Activated T-cell treated with anti-CD3 and anti-CD28 coated beads, Interleukin-2, amount 50 U/mL, for 72 hours (primary cell): Measurements from ENCODE around the gene FGF13. TPM values are rescaled to one million over a fixed set of nuclear protein-coding genes. Genes with fewer than 3 reads are reported as not detected.

Source experiments
- ATAC-seq, 2 donors: fragments of 150-1000 bp; cut with Tn5 transposase; replicated peaks in 1 of 2; 2 replicates each; pipeline ENCODE4 v1.10.0; 2021; ENCODE audit warnings: moderate library complexity in 2 of 2, mild to moderate bottlenecking in 1 of 2
- DNase-seq, 2 donors: peaks; one replicate each; pipeline ENCODE4 v3.0.0; 2021 to 2022; ENCODE audit warnings: mixed read lengths in 1 of 2
- H3K27ac Mint-ChIP-seq: one replicate; pipeline ENCODE4 v1.8.0; 2022; ENCODE audit warnings: mild to moderate bottlenecking, moderate library complexity, mixed read lengths
- H3K27me3 Mint-ChIP-seq: one replicate; pipeline ENCODE4 v1.8.0; 2022; ENCODE audit warnings: low read depth, mixed read lengths
- H3K36me3 Mint-ChIP-seq, 2 donors: one replicate each; pipeline ENCODE4 v1.8.0; 2022; ENCODE audit warnings: mixed read lengths in 2 of 2, mild to moderate bottlenecking in 1 of 2; ENCODE audit not compliant: insufficient read depth in 2 of 2
- H3K4me1 Mint-ChIP-seq: one replicate; pipeline ENCODE4 v1.8.0; 2022; ENCODE audit warnings: low read depth, mixed read lengths
- H3K4me3 Mint-ChIP-seq, 2 donors: one replicate each; pipeline ENCODE4 v1.8.0; 2022; ENCODE audit warnings: mild to moderate bottlenecking in 2 of 2, mixed read lengths in 2 of 2, moderate library complexity in 2 of 2
- H3K9me3 Mint-ChIP-seq, 2 donors: one replicate each; pipeline ENCODE4 v1.8.0; 2022; ENCODE audit warnings: mixed read lengths in 2 of 2
- total RNA-seq, 2 donors: library from RNA; stranded (reverse); gene quantifications; one replicate each; pipeline ENCODE4 v1.2.3, GENCODE V29; 2022

The FGF13 gene
- total RNA-seq, 2 donors from 2014 or later = not detected

DNA sequence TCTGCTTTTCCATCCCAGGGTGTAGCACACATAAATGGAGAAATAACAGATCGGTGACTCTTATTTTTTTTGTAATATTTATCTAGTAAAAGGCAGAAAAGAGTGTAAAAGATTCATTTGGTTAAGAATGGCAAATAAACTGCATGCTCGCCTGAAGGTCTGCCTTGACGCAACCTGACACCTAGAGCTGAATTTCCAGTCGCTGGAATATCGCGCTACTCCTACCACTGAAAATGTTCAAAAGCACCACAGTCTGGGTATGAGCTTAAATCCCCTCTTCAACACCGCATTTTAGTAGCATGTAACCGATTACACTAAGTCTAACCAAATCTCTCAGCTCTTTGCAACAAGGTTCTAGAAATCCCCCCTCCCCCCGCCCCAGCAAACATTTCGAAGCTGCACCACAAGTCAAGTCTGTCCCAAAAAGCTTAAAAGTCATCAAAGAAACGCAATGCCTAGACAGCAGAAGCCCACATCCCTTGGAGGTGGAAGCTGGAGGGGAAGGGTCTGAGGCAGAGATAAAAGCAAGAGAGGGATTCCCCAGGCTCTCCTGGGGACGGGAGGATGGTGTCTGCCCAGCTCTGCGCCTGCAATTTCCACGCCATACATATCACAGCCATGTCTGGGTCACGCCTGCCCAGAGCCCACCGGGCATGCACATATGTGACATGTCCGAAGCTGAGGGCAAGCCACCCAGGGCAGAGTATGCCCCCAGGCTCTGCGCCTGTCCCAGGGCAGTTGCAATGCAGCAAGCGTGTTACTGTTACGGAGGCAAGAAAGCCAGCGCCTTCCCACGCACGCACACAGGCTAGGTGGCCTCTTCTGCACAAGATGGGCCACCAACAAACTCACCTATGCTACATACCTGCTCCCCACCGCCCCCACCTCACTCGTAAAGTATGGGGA is 1.4 kb downstream of the FGF13 start:
- H3K36me3 Mint-ChIP-seq = peaks cover 0 to 4% of the 10 kb centered on the region in 2 donors
- peaks cover 0 to 3% of the 10 kb centered on the region in 2 donors for H3K9me3 Mint-ChIP-seq
- ATAC-seq (no peak), DNase-seq (no peak)
- H3K4me1 Mint-ChIP-seq = no peaks in the 10 kb centered on the region
- no peak overlapping the region for H3K27ac Mint-ChIP-seq
- H3K27me3 Mint-ChIP-seq = peaks cover 74% of the 10 kb centered on the region
- no peak overlapping the region for H3K4me3 Mint-ChIP-seq

DNA sequence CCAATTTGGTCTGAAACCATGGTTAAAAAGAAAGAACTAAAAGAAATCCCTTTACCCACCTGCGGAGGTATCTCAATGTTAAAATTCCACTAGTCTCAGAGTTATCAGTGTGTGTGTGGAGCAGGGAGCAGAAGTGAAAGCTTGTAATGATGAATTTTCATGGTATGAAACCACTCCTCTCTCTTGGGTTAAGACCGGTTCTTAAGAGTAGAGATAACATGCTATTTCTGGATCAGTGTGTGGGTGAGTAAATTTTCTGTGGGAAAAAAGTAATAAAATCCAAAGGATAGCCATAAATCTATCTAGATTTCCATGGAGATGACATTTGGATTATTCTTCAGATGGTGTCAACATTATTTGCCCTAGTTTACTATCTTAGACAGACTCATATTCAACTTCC is 3.2 kb downstream of the FGF13 start:
- no peak overlapping the region for H3K4me3 Mint-ChIP-seq
- H3K27me3 Mint-ChIP-seq = peaks cover 68% of the 10 kb centered on the region
- H3K9me3 Mint-ChIP-seq = no peaks in the 10 kb centered on the region
- no peaks in the 10 kb centered on the region for H3K4me1 Mint-ChIP-seq
- DNase-seq = no peak
- ATAC-seq = no peak
- H3K27ac Mint-ChIP-seq = no peak overlapping the region
- peaks cover 0 to 2% of the 10 kb centered on the region in 2 donors for H3K36me3 Mint-ChIP-seq

DNA sequence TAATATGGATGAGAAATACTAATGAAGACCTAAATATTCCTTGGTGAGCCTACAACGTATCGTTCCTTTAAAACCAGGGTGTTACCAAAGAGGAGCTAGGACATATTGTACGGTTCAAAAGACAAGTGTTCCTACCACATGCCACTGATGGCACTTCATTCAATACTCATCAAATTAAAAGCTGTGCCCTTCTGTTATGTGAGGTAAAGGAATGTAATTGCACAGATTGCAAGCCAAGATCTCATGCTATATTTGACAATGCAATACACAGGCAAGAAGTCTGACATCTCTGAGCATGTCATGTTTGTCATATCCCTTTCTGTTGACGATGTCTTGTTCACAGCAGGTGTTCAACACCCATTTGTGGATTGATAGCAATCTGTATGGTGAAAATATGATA is 6.9 kb downstream of the FGF13 start:
- H3K4me3 Mint-ChIP-seq = no peak overlapping the region
- ATAC-seq (no peak), DNase-seq (no peak)
- H3K27ac Mint-ChIP-seq = no peak overlapping the region
- no peaks in the 10 kb centered on the region for H3K4me1 Mint-ChIP-seq
- H3K9me3 Mint-ChIP-seq = no peaks in the 10 kb centered on the region
- H3K36me3 Mint-ChIP-seq = peaks cover 0 to under 1% of the 10 kb centered on the region in 2 donors
- peaks cover 51% of the 10 kb centered on the region for H3K27me3 Mint-ChIP-seq

DNA sequence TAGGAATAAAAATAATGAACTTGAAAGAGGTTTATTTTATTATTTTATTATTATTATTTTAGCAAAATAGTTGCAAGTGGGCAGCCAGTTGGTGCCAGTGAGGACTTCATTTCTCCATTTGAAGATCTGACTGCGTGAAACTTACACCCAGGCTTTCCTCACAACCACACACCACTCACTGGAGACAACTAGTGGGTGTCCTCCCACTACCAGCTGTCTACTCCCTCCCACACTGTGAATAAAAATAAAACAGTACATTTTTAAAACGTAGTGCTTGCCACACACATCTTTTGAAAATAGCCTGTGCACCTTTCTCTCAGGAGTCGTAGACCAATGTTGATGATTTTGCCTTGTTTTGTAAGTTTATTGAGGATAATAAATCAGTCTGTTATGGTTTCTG is 7.4 kb downstream of the FGF13 start:
- Mint-ChIP-seq H3K36me3 (no peaks in the 10 kb centered on the region), H3K4me3 (no peak overlapping the region), H3K4me1 (no peaks in the 10 kb centered on the region), H3K27ac (no peak overlapping the region), H3K9me3 (no peaks in the 10 kb centered on the region), H3K27me3 (peaks cover 46% of the 10 kb centered on the region)
- DNase-seq (no peak), ATAC-seq (no peak)

DNA sequence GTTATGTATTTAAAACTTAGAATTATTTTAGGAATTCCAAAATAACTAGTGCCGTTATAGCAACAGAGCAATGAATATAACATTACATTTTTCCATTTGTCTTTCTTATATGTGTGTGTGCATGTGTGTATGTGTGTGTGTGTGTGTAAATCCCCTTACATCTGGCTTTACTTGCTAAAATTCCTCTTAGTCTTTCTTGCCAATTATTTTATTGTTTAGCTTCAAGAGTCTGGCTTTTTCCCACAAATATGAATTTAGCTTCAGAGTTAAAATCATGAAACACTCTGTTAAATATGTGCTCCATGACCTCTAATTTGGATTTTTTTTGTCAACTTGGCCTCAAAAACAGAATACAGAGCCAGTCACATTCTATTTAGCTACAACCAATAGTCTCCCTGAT is 18.9 kb downstream of the FGF13 start:
- ATAC-seq = no peak
- no peak for DNase-seq
- no peak overlapping the region for H3K27ac Mint-ChIP-seq
- H3K36me3 Mint-ChIP-seq = no peaks in the 10 kb centered on the region
- no peak overlapping the region for H3K4me3 Mint-ChIP-seq
- peaks cover 46% of the 10 kb centered on the region for H3K27me3 Mint-ChIP-seq
- no peaks in the 10 kb centered on the region for H3K4me1 Mint-ChIP-seq
- H3K9me3 Mint-ChIP-seq = no peaks in the 10 kb centered on the region

DNA sequence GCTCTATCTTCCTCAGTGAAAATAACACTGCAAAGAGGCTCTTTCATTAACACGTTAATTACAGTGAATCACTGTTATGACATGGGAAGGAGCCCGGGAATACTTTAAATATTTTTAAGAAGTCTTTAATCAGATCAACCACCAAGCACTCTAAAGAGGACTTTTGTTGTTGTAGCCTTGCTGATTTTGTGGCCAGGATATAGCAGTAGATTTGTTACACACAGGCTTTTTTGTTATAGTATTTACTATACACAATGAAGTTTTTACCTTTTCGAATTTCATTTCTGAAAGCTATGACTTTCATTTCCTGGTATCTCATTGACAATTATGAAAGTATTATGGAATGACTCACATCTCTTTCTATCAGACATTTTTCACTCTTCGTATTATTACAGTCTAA is 20.3 kb downstream of the FGF13 start:
- Mint-ChIP-seq H3K27me3 (peaks cover 46% of the 10 kb centered on the region), H3K4me1 (no peaks in the 10 kb centered on the region), H3K27ac (no peak overlapping the region), H3K4me3 (no peak overlapping the region), H3K36me3 (no peaks in the 10 kb centered on the region), H3K9me3 (no peaks in the 10 kb centered on the region)
- no peak for ATAC-seq
- DNase-seq = no peak

DNA sequence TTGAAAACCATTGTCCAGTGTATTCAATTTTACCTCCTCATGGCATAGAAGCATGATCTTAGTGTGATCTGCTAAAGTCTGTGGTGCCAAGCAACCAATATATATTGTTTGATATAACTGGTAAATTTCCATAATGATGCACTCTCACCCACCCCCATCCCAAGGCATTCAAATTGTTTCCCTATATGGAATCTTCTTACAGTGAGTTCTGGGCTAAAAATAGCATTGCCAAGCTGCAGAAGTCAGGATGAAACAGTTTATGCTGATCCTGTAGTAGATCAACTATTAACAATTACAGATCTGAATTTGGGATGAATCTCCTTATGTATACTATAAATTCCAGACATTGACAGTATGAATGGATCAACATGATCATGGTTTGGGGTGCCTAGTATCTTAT is 20.9 kb downstream of the FGF13 start:
- no peak for DNase-seq
- H3K27me3 Mint-ChIP-seq = peaks cover 45% of the 10 kb centered on the region
- H3K9me3 Mint-ChIP-seq = no peaks in the 10 kb centered on the region
- no peak overlapping the region for H3K4me3 Mint-ChIP-seq
- H3K4me1 Mint-ChIP-seq = no peaks in the 10 kb centered on the region
- no peak for ATAC-seq
- no peaks in the 10 kb centered on the region for H3K36me3 Mint-ChIP-seq
- no peak overlapping the region for H3K27ac Mint-ChIP-seq

DNA sequence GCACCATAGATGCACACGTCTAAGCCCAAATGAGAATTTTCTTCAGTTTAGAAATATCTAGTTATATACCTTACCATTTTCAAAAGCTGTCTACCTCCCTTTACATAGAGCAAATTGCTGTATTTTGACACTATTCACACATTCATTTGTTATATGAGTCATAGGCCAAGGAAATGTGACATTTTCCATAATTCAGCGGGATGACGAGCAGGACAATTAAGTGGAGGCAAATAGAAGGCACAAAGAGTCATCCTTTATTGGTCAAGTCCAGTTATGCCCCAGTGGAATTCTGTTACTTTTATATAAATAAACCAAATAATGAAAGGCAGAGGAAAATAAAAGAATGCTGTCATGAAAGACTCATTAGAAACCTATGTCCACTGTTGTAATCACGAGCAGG is 27.9 kb downstream of the FGF13 start:
- ATAC-seq = no peak
- H3K4me3 Mint-ChIP-seq = no peak overlapping the region
- H3K4me1 Mint-ChIP-seq = no peaks in the 10 kb centered on the region
- no peaks in the 10 kb centered on the region for H3K36me3 Mint-ChIP-seq
- H3K27me3 Mint-ChIP-seq = peaks cover 19% of the 10 kb centered on the region
- H3K9me3 Mint-ChIP-seq = no peaks in the 10 kb centered on the region
- no peak for DNase-seq
- H3K27ac Mint-ChIP-seq = no peak overlapping the region

DNA sequence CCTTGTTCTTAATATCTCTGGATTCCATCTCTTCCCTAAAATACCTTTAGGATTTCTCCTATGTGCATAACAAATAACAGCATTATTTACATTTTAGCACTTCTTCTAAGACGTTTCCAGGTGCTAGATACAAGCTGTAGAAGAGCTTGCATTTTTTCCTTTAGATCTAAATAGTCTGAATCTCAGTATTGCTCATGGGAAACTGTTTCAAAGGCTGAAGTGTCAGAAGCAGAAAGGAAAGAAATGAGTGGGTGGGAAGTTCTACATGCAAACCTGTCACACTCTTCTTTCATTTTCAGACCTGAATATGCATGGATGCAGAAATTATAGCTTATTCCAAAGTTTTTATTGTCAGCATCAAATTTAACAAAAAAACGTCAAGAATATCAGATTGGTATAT is 41.8 kb downstream of the FGF13 start:
- ATAC-seq (no peak), DNase-seq (no peak)
- Mint-ChIP-seq H3K36me3 (no peaks in the 10 kb centered on the region), H3K27ac (no peak overlapping the region), H3K4me3 (no peak overlapping the region), H3K4me1 (peaks cover 11% of the 10 kb centered on the region), H3K9me3 (no peaks in the 10 kb centered on the region), H3K27me3 (peaks cover 19% of the 10 kb centered on the region)

DNA sequence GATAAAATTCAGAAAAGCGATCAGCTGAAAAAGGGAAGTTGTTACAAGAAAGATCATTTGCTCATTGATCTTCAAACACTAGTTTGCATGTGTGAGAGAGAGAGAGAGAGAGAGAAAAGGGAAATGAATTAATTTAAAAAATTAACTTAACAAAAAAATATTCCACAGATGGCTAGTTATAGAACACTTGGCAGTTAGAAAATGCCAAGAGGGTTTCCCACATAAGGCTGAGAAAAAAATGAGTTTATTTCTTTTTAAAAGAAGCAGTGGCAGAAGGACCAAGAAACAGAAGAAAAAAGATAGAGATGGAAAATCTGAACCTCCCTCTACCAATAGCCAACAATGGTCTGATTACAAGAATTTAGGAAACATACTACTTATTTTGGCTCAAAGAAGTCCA is 47.1 kb downstream of the FGF13 start:
- ATAC-seq (no peak), DNase-seq (no peak)
- Mint-ChIP-seq H3K4me3 (no peak overlapping the region), H3K4me1 (peaks cover 7% of the 10 kb centered on the region), H3K27me3 (peaks cover 34% of the 10 kb centered on the region), H3K36me3 (no peaks in the 10 kb centered on the region), H3K9me3 (no peaks in the 10 kb centered on the region), H3K27ac (no peak overlapping the region)

DNA sequence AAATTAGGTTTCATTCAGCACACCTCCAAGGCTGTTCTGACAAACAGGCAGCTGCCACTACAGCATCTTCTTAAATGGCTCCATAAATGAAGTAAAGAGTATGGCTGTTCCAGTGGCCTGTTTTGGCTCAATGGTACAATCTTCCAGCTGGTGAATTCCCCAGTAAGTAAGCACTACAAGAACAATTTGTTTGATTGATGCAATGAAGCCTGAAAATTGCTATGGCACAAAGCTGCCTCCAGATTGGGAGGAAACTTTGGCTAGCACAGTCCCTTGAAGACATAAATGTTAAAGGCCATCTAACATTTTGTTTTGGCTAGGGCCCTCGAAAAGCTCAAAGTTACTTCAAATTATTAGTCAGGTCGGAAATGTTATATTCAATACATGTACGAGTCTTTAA is 47.5 kb downstream of the FGF13 start:
- no peak for DNase-seq
- Mint-ChIP-seq H3K27ac (no peak overlapping the region), H3K4me3 (no peak overlapping the region), H3K9me3 (no peaks in the 10 kb centered on the region), H3K27me3 (peaks cover 34% of the 10 kb centered on the region), H3K4me1 (peaks cover 4% of the 10 kb centered on the region), H3K36me3 (no peaks in the 10 kb centered on the region)
- no peak for ATAC-seq

DNA sequence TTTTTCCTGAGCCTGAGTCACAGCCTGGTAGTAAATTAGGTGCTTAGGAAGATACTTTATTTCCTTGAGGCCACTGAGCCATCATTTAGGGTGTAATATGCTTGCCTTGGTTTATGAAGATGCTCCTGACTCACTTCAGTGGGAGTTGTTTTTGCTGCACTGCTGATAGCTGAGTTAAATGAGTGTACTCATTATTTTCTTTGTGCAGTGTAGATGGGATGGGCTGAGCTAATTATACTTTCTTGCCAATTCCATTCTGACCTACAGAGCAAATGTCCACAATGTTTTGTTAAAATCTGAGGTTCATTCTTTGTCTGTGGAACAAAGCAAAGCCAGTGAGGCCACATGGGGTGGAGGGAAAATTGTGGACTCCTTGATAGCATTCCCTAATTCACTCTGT is 60.0 kb downstream of the FGF13 start:
- ATAC-seq (no peak), DNase-seq (no peak)
- no peaks in the 10 kb centered on the region for H3K9me3 Mint-ChIP-seq
- peaks cover 34% of the 10 kb centered on the region for H3K27me3 Mint-ChIP-seq
- H3K27ac Mint-ChIP-seq = no peak overlapping the region
- H3K4me3 Mint-ChIP-seq = no peak overlapping the region
- H3K4me1 Mint-ChIP-seq = no peaks in the 10 kb centered on the region
- H3K36me3 Mint-ChIP-seq = no peaks in the 10 kb centered on the region

DNA sequence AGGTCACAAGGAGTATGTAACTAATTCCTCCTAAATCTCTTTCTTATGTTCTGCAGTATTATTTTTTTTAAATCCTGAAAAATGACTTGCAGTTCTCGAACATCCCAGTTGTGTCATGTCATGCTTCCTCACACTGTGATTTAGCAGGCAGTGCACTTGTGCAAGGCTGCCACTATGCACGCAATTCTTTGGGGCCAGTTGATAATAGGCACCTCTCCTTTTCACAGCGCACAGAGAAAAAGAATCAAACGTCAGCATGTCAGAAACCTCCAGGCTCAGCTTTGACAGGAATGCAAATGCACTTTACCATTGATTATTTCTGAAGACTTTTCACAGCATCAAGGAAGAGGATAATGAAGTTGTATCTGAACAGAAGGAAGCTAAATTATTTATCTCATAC is 62.9 kb downstream of the FGF13 start:
- DNase-seq = no peak
- Mint-ChIP-seq H3K4me1 (no peaks in the 10 kb centered on the region), H3K36me3 (no peaks in the 10 kb centered on the region), H3K27ac (no peak overlapping the region), H3K9me3 (no peaks in the 10 kb centered on the region), H3K27me3 (peaks cover 33% of the 10 kb centered on the region), H3K4me3 (no peak overlapping the region)
- no peak for ATAC-seq

DNA sequence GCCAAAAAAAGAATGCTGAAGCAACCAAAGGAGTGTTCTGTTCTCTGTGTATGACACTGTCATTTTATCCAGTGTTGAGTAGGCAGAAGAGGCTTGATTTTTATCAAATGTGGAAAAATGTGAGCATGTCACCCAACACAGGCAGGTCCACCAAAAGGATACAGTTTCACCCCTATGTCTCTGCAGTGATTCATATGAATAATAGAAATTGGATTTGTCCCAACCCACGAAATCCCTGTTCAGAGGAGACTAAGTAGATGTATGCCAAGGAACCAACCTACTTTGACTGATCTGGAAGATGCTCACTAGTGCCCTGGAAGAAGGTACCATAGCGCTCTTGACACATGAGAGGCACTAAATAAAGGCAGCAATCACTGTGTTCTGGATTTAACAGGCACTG is 72.5 kb downstream of the FGF13 start:
- Mint-ChIP-seq H3K4me3 (no peak overlapping the region), H3K36me3 (no peaks in the 10 kb centered on the region), H3K27me3 (peaks cover 40% of the 10 kb centered on the region), H3K27ac (no peak overlapping the region), H3K4me1 (no peaks in the 10 kb centered on the region), H3K9me3 (peaks cover 0 to 1% of the 10 kb centered on the region in 2 donors)
- no peak for DNase-seq
- no peak for ATAC-seq
